Neutrophil (primary cell): Measurements from ENCODE around the gene PLEKHA6.

Source experiments
- H3K27ac ChIP-seq: fragments of 200-600 bp; sonication (generic); 2 replicates; pipeline ENCODE4 v1.5.1; 2016; ENCODE audit warnings: mild to moderate bottlenecking, moderate library complexity
- H3K27me3 ChIP-seq: fragments of 200-600 bp; sonication (generic); 2 replicates; pipeline ENCODE4 v1.6.0; 2016; ENCODE audit warnings: mild to moderate bottlenecking
- H3K36me3 ChIP-seq: fragments of 200-600 bp; sonication (generic); 2 replicates; pipeline ENCODE4 v1.5.1; 2017
- H3K4me1 ChIP-seq, 2 experiments: fragments of 200-600 bp in 1 of 2; sonication (generic) in 1 of 2; 1 replicate in 1 of 2; 2 replicates in 1 of 2; pipeline versions ENCODE4 v1.5.1 to v1.6.1; 2013 to 2016; ENCODE audit warnings: low read depth in 1 of 2, low read length in 1 of 2, mild to moderate bottlenecking in 1 of 2, moderate library complexity in 1 of 2; ENCODE audit not compliant: control insufficient read depth in 1 of 2, insufficient read depth in 1 of 2
- H3K4me3 ChIP-seq, 2 experiments: fragments of 200-600 bp in 1 of 2; sonication (generic) in 1 of 2; 1 replicate in 1 of 2; 2 replicates in 1 of 2; pipeline ENCODE4 v1.5.1; 2013 to 2016; ENCODE audit warnings: low read depth in 1 of 2, low read length in 1 of 2, mild to moderate bottlenecking in 1 of 2, moderate library complexity in 1 of 2
- H3K9me3 ChIP-seq: fragments of 200-600 bp; sonication (generic); 2 replicates; pipeline ENCODE4 v1.5.1; 2016
- TF ChIP-seq, protein P1 (sequence below): fragments of 200-600 bp; sonication (generic); IDR thresholded peaks from 2 replicates; pipeline ENCODE4 v1.5.1; 2016; ENCODE audit warnings: antibody characterized with exemption

The PLEKHA6 gene

DNA sequence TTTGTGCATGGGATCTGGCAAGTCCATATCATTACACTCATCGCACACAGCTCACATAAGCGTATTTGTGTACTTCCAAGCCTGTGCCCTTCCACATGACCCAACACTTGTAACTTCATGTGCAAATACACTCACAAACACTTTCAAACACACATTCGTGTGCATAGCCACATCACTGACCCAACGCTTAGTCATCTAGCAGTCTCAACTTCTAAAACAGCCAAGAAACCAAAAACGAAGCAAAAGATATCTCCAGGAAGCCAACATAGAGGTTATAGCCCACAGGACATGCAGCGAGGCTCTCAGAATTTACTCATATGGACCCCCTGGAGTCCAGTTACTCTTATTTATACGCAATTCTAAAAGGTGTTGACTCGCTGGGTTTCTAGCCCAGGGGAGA, 135.1 kb downstream of the PLEKHA6 start:
- Histone ChIP-seq H3K4me3 (no peak overlapping the region), H3K27me3 (no peaks in the 10 kb centered on the region), H3K27ac (no peak overlapping the region), H3K4me1 (no peaks in the 10 kb centered on the region), H3K9me3 (no peaks in the 10 kb centered on the region), H3K36me3 (no peaks in the 10 kb centered on the region)
- TF ChIP-seq, protein P1, sequence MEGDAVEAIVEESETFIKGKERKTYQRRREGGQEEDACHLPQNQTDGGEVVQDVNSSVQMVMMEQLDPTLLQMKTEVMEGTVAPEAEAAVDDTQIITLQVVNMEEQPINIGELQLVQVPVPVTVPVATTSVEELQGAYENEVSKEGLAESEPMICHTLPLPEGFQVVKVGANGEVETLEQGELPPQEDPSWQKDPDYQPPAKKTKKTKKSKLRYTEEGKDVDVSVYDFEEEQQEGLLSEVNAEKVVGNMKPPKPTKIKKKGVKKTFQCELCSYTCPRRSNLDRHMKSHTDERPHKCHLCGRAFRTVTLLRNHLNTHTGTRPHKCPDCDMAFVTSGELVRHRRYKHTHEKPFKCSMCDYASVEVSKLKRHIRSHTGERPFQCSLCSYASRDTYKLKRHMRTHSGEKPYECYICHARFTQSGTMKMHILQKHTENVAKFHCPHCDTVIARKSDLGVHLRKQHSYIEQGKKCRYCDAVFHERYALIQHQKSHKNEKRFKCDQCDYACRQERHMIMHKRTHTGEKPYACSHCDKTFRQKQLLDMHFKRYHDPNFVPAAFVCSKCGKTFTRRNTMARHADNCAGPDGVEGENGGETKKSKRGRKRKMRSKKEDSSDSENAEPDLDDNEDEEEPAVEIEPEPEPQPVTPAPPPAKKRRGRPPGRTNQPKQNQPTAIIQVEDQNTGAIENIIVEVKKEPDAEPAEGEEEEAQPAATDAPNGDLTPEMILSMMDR, result no peak

DNA sequence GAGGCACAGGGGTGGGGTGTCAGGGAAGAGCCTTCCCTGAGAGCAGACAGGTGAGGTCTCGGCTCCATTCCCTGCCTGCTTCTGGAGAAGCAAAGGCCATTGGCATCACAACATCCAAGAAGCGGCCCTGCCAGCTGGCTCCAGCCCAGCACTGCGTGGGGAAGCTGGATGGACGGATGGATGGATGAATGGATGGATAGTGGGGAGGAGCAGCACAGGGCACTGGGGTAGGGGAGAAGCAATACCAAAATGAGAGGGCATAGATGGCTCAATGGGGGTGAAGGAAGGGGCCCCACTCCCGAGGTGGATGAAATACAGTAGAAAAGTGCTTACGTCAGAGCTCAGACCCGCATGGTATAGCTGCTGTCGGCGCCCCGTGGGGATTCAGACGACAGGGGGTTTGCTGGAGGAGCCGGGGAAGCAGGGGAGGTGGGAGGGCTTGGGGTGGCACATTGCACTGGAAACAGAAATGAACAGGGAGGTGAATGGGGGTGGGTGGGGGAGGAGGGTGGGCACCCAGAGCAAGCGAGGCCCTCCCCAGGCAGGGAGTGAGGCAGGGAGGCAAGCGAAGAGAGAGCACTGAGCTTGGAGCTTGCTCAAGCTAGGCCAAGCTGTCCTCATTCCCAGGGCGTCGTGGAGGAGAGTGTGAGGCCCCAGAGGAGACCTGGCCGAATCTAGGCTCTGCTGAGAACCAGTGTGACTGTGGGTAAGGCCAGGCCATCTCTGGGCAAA, 136.4 kb downstream of the PLEKHA6 start:
- TF ChIP-seq, protein P1, result no peak
- H3K4me1 ChIP-seq, result no peaks in the 10 kb centered on the region
- H3K9me3 ChIP-seq, result no peaks in the 10 kb centered on the region
- H3K36me3 ChIP-seq, result no peaks in the 10 kb centered on the region
- H3K27me3 ChIP-seq, result no peaks in the 10 kb centered on the region
- H3K4me3 ChIP-seq, result no peak overlapping the region
- H3K27ac ChIP-seq, result no peak overlapping the region

DNA sequence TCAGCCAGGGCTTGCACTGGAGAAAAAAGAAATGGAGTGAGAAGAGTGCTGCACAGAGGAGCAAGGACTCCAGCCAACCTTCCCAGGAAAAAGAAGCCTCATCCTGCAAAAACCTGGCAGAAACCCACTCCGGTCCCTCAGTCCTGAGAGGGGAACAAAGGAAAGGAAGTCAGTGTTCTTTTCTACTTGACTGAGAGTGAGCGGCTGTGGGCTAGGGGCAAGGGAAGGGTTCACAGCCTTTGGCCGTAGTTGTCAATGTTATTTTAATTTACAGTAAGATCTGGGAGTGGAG, 137.0 kb downstream of the PLEKHA6 start:
- Histone ChIP-seq H3K4me1 (no peaks in the 10 kb centered on the region), H3K27me3 (no peaks in the 10 kb centered on the region), H3K27ac (no peak overlapping the region), H3K4me3 (no peak overlapping the region), H3K9me3 (no peaks in the 10 kb centered on the region), H3K36me3 (no peaks in the 10 kb centered on the region)
- TF ChIP-seq, protein P1, result no peak

DNA sequence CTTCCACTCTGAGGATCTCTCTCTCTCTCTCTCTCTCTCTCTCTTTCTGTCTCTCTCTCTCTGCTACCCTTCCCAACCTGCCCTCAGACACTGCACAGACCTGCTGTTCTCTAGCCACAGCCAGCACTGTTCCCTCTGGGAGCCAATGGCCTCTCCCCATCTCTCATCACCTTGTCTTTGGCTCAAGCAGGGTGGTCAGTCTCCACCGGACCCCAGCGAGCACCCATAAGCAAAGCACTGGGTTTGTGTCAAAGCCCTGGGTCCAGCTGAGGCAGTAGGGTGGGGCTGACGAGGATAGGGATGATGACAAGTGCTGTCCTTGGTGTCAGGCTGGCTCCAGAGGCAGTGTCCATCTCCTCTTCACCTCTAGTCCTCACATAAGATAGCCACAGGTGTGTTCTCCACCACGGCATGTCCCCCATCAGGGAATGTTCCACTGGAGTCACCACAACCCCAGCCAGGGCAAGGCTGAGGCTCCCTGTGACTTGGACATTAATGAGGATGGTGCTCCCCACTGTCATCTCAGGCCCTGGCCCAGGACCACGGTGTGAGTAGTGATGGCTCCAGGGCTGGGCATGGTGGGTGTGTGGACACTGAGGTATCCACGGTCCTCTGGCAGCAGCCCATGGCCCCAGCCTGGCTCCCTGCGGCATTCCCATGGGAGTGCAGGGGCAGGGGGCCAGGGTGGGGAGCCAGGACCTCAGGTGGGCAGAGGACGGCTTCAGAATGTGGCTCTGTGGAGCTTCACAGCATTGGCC, 137.5 kb downstream of the PLEKHA6 start:
- no peaks in the 10 kb centered on the region for H3K9me3 ChIP-seq
- no peak overlapping the region for H3K4me3 ChIP-seq
- no peak overlapping the region for H3K27ac ChIP-seq
- H3K27me3 ChIP-seq, result no peaks in the 10 kb centered on the region
- no peaks in the 10 kb centered on the region for H3K4me1 ChIP-seq
- H3K36me3 ChIP-seq, result no peaks in the 10 kb centered on the region
- TF ChIP-seq, protein P1, result no peak

DNA sequence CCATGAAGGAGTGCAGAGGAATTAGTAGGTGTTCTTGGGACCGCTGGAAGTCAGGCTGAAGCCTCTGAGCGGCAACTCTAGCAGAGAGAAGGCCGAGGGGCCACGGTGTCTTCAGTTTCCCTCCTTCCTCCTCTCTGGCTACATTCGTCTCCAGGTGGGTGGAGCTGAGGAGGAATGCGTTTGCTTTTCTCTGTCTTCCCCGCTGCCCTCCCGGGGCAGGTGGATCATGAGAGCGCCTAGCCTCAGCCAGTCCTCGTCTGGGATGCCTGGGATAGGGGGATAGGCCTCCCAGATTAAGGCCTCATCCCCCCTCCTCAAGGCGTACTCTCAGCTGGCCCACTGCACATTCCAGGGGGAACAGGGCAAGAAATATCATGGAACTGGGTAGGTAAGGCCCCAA, 138.5 kb downstream of the PLEKHA6 start:
- Histone ChIP-seq H3K36me3 (no peaks in the 10 kb centered on the region), H3K27me3 (no peaks in the 10 kb centered on the region), H3K4me3 (no peak overlapping the region), H3K4me1 (no peaks in the 10 kb centered on the region), H3K27ac (no peak overlapping the region), H3K9me3 (no peaks in the 10 kb centered on the region)
- TF ChIP-seq, protein P1, result no peak
